ENCODE results near the gene ZNF451.

DNA sequence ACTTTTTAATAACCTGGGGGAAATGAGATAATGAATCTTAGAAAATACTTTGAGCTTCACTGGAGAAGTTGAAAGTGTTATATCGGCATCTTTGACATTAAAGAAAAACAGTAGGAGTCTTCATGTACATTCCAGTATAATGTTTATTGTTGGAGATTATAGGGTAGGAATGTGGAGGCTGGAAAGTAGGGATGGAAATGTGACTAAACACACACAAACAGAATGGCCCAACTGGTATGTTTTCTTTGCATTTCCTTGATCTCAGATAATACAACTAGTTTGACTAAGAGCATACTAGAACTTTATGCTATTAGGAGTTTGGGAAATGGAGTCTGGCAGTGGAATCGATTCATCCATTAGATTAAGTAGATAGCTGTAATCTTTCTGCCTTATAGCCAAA lies 72.0 kb downstream of the ZNF451 start:
- TF ChIP-seq POLR2AphosphoS5 (IDR thresholded peaks at IDR 0.05; ENCODE audit: low read depth, low read length) (no peak), SIN3A (IDR thresholded peaks at IDR 0.05; ENCODE audit: borderline replicate concordance, insufficient read depth, low read length) (no peak), TAF1 (IDR thresholded peaks at IDR 0.05; ENCODE audit: borderline replicate concordance, insufficient read depth, low read length) (no peak)
- TF ChIP-seq, protein P1, sequence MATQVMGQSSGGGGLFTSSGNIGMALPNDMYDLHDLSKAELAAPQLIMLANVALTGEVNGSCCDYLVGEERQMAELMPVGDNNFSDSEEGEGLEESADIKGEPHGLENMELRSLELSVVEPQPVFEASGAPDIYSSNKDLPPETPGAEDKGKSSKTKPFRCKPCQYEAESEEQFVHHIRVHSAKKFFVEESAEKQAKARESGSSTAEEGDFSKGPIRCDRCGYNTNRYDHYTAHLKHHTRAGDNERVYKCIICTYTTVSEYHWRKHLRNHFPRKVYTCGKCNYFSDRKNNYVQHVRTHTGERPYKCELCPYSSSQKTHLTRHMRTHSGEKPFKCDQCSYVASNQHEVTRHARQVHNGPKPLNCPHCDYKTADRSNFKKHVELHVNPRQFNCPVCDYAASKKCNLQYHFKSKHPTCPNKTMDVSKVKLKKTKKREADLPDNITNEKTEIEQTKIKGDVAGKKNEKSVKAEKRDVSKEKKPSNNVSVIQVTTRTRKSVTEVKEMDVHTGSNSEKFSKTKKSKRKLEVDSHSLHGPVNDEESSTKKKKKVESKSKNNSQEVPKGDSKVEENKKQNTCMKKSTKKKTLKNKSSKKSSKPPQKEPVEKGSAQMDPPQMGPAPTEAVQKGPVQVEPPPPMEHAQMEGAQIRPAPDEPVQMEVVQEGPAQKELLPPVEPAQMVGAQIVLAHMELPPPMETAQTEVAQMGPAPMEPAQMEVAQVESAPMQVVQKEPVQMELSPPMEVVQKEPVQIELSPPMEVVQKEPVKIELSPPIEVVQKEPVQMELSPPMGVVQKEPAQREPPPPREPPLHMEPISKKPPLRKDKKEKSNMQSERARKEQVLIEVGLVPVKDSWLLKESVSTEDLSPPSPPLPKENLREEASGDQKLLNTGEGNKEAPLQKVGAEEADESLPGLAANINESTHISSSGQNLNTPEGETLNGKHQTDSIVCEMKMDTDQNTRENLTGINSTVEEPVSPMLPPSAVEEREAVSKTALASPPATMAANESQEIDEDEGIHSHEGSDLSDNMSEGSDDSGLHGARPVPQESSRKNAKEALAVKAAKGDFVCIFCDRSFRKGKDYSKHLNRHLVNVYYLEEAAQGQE (IDR thresholded peaks at IDR 0.05; ENCODE audit: insufficient read depth in 1 of 2, low read depth in 2 of 2, low read length in 2 of 2): no peak

Measured in PFSK-1 (cell line).